ENCODE data around the gene SUOX. TPM values are rescaled to one million over a fixed set of nuclear protein-coding genes. Genes with fewer than 3 reads are reported as not detected.

Gene SUOX
- total RNA-seq, 1 donor from 2014 or later: 8.3 TPM

Other genes starting within 250 kb of the SUOX start
- gene SARNP, start 179.6 kb upstream of the SUOX start, total RNA-seq: 84.7 TPM
- gene ORMDL2, start 179.2 kb upstream of the SUOX start, total RNA-seq: 6.2 TPM
- 36.3 TPM for gene DNAJC14, start 167.7 kb upstream of the SUOX start, total RNA-seq
- not detected for gene MMP19, start 154.3 kb upstream of the SUOX start, total RNA-seq
- 20.0 TPM for gene PYM1, start 69.4 kb upstream of the SUOX start, total RNA-seq
- 10.9 TPM for gene DGKA, start 66.1 kb upstream of the SUOX start, total RNA-seq
- not detected for gene PMEL, start 31.2 kb upstream of the SUOX start, total RNA-seq
- gene CDK2, start 30.4 kb upstream of the SUOX start, total RNA-seq: 6.7 TPM
- 37.4 TPM for gene RAB5B, start 23.2 kb upstream of the SUOX start, total RNA-seq
- gene IKZF4, start 23.8 kb downstream of the SUOX start, total RNA-seq: 5.5 TPM
- gene RPS26, start 44.6 kb downstream of the SUOX start, total RNA-seq: 61.3 TPM
- gene ERBB3, start 82.9 kb downstream of the SUOX start, total RNA-seq: 2.2 TPM
- gene PA2G4, start 107.3 kb downstream of the SUOX start, total RNA-seq: 64.9 TPM
- 1,070 TPM for gene RPL41, start 119.4 kb downstream of the SUOX start, total RNA-seq
- 10.6 TPM for gene ZC3H10, start 121.0 kb downstream of the SUOX start, total RNA-seq
- gene ESYT1, start 131.0 kb downstream of the SUOX start, total RNA-seq: 21.8 TPM
- gene MYL6B, start 155.3 kb downstream of the SUOX start, total RNA-seq: 77.0 TPM
- 417 TPM for gene MYL6, start 161.1 kb downstream of the SUOX start, total RNA-seq
- gene SMARCC2, start 192.2 kb downstream of the SUOX start, total RNA-seq: 80.6 TPM
- 78.1 TPM for gene RNF41, start 224.6 kb downstream of the SUOX start, total RNA-seq
- gene NABP2, start 227.1 kb downstream of the SUOX start, total RNA-seq: 20.1 TPM
- not detected for gene SLC39A5, start 232.8 kb downstream of the SUOX start, total RNA-seq